ENCODE data around the gene PTPN14.
A peak's percentile ranks its signal among the peaks of the same experiment; 100 is the strongest.
"Not testable (repeated sequence)": the region's sequence is repeated elsewhere in the genome, so short reads cannot be mapped to it uniquely, and the experiment has no call there.

PTPN14 gene

GRCh38 chr1:214584805-214585766 lies 33.7 kb upstream of the PTPN14 start:
- TF ChIP-seq ZFX (IDR thresholded peaks at IDR 0.05): no peak
- TF ChIP-seq CTCF (conservative IDR thresholded peaks at IDR 0.05): peak; percentile 95
- H3K27ac ChIP-seq: no peak overlapping the region

GRCh38 chr1:214583824-214584554 lies 32.6 kb upstream of the PTPN14 start:
- H3K27ac ChIP-seq: no peak overlapping the region
- no peak for TF ChIP-seq CTCF (conservative IDR thresholded peaks at IDR 0.05)
- no peak for TF ChIP-seq ZFX (IDR thresholded peaks at IDR 0.05)

- H3K27ac ChIP-seq: no peak overlapping the region
- TF ChIP-seq ZFX (IDR thresholded peaks at IDR 0.05): no peak
- TF ChIP-seq CTCF (conservative IDR thresholded peaks at IDR 0.05): no peak
Measured at GRCh38 chr1:214583113-214583512, 31.7 kb upstream of the PTPN14 start.

GRCh38 chr1:214582289-214582891 lies 31.0 kb upstream of the PTPN14 start:
- TF ChIP-seq ZFX (IDR thresholded peaks at IDR 0.05): no peak
- no peak for TF ChIP-seq CTCF (conservative IDR thresholded peaks at IDR 0.05)
- no peak overlapping the region for H3K27ac ChIP-seq

- TF ChIP-seq CTCF (conservative IDR thresholded peaks at IDR 0.05) (no peak), ZFX (IDR thresholded peaks at IDR 0.05) (no peak)
- H3K27ac ChIP-seq: no peak overlapping the region
Measured at GRCh38 chr1:214581785-214582184, 30.4 kb upstream of the PTPN14 start.

GRCh38 chr1:214579183-214579582 lies 27.8 kb upstream of the PTPN14 start:
- TF ChIP-seq CTCF (conservative IDR thresholded peaks at IDR 0.05): no peak
- TF ChIP-seq ZFX (IDR thresholded peaks at IDR 0.05): no peak
- no peak overlapping the region for H3K27ac ChIP-seq

- not testable (repeated sequence) for H3K27ac ChIP-seq
Measured at GRCh38 chr1:214576120-214576519, 24.7 kb upstream of the PTPN14 start.

All from C4-2B (cell line).